Measurements from ENCODE around the gene IRS1.

The IRS1 gene

DNA sequence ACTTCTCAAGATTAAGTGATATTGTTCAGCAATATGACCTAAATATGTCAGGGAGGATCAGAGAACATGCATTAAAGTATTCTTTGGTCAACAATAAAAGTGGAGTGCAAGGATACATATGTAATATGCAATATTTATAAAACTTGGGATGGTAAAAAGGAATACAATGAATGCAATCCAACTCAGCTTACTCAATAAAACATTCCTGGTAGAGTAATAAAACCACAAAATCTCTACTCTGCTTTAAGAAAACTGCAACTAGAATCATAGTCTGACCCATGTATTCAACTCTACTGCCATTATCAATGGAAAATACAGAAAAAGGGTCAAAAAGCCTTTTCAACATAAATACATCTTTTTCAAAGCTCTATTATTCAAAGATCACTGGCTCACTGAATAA is 11.6 kb downstream of the IRS1 start:
- no peak for DNase-seq

DNA sequence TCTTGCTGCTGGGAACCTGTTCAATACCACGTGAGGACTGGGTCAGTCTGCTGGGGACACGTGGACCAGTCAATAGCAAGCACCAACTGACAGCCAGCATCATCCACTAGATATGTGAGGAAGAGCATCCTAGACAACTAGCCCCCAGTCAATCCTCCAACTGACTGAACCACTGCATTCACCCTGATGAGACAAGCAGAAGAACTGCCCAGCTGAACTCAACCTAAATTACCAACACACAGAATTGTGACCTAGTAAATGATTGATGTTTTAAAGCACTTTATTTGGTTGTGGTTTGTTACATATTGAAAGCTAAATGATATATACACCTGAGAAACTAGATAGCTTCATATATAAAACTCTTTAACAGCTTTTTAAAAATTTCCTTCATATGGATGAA is 15.7 kb downstream of the IRS1 start:
- DNase-seq = no peak

DNA sequence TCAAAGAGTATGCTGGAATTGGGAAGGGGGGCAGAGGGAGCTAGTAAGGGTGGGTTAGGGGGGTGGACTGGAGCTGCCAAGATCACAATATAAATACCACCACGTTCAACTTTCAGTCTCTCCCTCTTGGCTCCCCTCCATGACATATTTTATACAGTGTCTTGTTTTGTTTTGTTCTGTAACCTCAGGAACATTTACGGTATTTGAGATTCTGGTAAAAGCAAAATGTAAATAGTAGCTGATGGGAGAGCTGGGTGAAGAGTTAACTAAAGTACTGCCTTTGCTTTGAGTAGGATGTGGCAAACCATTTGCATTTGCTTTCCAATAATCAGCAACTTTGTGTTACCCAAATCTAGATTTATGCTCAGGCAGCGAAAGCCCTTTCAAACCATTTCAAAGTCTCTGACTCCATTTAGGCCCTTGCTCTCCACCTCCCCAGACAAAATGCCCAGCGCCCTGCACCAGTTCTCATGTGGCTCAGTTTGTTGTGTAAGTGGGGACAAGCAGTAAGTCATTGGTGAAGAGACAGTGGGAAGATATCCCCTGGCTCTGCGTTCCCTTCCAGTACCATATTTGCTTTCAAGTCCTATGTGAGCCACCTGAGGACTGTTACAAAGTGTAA is 17.4 kb downstream of the IRS1 start:
- DNase-seq = no peak

DNA sequence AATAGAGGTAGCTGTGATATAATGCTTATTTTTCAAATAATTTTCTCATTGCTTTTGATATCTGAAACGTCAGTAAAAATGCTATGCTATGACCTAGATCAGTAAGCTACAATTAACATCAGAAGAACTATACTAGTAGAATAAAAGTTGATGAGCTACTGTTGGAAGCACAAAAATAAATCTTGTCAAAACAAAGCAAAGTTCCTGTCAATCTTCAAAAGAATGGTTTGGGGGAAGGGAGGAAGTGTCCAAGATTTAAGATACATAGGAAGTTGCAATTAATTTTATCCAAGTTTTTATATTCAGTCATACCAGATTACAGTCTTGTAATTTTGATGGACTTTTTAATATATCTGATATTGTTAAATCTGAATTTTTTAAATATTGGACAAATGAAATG is 19.2 kb downstream of the IRS1 start:
- DNase-seq = no peak

DNA sequence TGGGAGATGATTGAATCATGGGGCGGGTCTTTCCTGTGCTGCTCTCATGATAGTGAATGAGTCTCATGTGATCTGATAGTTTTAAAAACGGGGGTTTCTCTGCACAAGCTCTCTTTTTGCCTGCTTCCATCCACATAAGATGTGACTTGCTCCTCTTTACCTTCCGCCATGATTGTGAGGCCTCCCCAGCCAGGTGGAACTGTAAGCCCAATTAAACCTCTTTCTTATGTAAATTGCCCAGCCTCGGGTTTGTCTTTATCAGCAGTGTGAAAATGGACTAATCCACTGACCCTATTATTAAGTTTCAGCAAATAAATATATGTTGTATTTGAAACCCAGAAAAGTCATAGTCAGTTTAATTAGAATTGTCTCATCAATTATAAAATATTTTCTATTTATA is 22.0 kb downstream of the IRS1 start:
- DNase-seq = no peak

DNA sequence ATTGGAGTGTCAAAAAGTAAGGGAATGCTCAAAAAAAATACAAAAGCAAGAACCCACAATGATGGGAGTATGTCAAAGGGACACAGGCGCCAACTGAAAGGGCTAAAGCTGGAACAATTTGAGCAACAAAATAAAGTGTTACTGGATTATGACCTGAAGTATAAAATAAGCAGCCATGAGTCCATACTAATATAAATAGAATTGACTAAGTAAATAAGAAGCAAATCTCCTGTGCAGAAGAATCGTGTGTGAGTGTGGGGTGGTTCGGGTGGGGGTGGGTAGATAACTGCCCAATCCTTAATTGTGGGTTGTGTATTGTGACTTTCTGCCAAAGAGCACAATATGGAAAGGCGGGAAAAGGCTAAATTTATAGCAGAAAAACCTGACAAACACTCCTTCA is 23.5 kb downstream of the IRS1 start:
- no peak for DNase-seq

DNA sequence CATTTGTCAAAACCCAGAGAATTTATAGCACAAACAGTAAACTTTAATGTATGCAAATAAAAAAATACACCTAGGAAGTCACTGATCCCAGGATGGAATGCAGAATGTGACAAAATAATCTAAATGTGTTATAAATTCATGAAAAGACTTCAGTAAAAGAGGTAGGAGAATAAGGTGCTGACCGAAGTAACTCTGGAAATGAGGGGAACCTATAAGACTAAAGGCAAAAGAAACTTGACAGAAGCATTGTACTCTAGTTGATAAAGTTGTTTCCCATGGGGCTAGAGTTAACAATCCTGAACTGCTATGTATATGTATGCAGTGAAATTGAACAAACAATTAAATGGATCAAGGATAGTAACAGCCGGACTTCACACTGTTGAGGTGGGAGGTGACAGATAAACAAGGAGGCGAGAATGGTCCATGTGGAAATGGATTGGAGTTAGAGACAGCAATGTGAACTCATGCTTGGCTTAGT is 24.5 kb downstream of the IRS1 start:
- DNase-seq = no peak

DNA sequence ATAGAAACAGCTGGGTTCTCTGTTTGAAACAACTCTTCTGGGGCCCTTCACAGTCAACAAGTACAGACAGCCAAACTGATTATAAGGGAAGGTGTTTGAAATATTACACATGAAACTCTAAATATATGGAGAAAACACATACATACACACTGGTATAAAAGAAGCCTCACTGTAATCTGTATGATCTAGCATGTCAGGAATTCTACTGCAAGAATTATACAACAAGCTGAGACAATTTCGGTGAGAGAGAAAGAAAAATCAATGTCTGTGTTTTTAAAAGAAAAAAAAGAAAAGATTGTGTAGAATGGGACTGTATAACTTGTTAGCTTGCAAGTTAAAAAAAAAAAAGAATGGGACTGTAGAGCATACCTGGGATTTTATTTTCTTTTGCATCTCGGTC is 26.3 kb downstream of the IRS1 start:
- no peak for DNase-seq

DNA sequence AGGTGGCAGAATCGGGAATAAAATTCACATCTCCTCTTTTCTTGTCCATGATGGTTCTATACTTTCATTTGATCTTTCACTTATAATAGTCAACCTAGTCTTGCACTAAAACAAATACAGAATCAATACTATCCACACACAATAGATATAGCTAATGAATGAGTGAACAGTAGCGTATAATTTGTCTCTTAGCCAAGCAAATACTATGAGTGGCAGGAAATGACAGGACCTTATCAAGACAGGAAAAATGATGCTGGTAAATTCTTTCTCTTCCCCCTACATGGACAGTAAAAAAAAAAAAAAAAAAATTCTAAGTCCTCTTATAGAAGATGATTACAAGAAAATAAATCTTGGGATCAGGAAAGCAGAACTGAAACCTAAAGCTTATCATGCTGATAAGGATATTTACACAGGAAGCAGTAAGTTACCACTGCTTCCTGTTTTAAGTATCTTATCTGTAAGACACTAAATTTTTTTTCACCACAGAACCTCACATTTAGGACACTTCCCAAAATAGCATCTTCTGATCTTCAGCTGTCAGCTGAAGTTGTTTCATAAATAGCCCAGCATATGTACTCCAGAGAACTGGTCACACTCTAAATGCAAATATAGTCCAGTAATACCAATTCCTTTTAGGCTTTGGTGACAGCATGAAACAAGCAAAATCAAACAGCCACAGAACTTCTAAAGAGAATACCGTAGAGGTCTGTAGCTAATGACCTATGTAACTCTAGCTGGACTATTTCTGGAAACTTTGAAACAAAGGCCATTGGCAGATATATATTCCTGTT is 27.0 kb downstream of the IRS1 start:
- no peak for DNase-seq

DNA sequence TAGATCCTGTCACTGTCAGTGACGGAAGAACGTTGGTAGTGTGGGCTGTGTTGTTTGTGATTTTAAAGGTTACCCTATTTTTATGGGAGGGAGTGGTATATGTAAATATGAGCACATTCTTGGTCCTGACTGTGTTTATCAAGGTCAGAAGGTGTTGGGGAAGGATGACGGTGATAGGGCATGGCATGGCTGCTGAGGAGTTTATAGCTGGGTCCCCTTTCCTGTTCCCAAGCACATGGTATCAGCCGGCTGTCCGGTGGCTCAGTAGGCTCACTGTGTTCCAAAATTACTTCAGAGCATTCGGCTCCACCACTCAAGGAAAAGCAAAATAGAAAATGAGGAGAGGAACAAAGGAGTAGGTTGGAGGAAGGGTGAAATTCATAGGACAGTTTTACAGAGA is 28.6 kb downstream of the IRS1 start:
- DNase-seq = no peak

DNA sequence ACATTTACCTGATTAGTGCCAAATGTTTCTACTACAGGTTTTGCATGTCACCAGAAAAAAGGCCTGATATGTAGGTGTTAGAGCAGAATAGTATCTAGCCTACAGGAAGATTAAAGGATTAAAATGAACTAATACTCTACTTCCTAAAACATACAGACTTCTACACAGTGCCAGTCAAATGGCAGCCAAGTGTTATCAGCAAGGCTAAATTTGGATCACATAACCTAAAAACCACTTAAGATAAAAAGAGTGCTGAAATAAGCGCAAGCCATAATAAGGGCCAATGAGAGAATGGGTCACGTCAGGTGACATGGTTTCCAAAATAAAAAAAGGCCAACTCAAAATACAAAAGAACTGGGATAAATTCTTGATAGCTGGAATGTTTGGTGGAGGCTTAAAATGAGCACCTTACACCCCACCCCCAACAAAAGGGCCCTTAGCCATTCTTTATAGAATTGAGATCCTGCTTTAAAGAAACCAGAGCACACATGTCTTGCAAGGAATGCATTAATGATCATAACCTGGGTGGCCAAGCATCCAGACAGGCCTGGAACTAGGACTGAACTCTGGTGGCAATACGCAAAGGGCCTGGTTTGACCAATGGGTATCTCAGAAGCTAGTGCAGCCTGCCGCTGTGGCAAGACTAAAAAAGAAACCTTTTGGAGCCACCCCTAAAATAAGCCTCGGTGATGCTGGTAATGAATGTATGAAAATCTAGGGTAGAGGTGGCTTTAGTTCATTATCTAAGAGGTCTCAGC is 32.4 kb downstream of the IRS1 start:
- no peak for DNase-seq

DNA sequence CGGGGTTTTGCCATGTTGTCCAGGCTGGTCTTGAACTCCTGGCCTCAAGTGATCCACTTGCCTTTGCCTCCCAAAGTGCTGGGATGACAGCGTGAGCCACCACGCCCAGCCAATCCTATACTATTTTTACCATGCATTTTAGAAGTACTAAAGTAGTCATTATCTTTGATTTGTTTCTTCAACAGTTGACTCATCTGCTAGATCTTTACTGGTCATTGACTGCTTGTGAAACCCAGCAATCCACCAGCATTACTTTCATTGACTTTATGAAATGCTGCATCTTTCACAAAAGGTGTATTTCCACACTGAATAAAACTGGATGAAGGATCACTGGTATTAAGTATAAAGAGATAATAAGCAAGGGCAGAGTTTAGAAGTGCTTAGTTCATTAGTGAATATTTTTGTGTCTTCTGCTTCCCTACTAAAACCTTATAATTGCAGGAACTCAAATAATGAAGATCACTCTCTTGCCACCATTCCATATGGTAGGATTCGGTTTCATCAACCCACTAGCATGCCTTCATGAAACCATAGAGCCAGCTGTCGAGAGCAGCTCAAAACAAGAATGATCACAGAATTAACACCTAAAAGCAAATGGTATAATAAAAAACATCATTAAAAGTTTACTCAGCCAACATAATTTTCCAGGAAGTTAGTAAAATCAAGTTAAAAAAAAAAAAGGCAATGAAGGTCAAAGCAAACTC is 33.1 kb downstream of the IRS1 start:
- DNase-seq = no peak

DNA sequence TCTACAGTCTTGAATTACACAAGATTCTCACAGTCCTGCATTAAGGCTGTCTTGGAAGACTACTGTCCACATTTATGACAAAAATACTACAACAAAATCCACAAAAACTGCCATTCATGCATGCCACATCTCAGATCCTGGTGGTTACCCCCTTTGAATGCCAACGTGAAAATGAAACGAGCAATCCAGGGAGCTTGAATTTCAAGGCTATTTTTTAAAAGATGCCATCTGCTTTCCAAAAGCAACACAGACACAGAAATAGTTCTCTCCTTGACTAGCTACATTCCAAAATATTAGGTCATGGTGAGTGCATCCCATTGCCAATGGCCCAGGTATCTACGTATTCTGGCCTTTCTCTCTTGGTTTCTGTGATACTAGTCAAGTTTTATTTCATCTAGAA is 36.3 kb downstream of the IRS1 start:
- DNase-seq = no peak

DNA sequence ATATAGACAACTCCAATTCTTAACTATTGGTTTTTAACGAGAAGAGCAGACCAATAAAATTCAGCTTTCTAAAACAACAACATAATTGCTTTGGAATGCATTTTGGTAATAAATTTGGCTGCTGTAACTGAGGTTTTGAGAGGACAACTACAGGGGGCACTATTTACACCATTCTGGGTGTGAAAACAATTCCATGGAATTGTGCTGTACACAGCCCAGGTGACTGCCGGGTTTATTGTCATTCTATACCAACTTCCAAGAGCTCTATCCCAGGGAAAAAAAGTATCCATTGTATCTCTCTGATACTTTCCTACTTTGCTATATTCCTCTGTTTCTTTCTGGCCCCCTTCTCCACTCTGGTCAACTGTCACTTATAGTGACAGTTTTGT is 38.4 kb downstream of the IRS1 start:
- DNase-seq = no peak

DNA sequence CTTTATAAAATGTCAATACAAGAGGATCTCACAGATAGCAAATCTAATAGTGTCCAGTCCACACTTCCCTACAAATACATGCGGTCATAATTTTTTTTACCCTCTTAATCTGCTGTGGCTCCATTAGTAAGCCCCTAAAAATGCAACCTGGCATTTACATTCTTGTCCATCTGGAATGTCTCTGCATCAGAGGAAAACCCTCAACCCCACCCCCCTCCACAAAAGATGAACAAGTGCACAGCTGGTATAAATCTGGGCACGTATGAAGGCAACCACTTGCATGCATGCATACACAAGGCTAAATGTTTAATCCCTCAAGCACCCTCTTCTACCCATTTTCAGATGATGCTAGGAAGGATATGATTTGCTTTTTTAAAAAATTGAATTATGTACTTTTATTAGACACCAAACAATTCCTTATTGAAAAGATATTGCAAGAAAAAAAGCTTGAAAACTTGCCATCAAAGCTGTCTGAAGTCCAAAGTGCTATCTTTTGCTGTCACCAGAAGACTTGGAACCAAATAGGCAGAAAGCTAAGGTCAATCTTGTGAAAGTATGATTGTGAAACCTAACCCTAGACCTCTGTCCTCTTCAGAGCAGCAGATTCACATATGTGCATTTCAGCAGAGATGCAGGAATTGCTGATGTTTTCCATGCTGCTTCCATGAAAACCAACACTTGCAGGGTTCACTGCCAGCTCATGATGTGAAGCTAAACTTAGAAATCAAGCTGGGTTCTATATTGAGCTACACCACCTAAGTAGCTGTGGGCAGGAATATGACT is 39.0 kb downstream of the IRS1 start:
- no peak for DNase-seq

DNA sequence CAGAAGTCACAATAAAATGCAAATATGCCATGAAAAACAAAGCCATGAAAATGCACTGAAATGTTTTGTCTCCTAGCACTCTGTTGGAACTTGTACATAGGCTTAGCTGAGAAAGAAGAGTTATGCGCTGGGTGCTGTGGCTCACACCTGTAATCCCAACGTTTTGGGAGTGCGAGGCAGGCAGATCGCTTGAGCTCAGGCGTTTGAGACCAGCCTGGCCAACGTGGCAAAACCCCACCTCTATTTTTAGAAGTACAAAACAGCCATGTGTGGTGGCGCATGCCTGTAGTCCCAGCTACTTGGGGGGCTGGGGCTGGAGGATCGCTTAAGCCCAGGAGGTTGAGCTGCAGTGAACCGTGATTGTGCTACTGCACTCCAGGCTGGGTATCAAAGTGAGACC is 39.9 kb downstream of the IRS1 start:
- no peak for DNase-seq

DNA sequence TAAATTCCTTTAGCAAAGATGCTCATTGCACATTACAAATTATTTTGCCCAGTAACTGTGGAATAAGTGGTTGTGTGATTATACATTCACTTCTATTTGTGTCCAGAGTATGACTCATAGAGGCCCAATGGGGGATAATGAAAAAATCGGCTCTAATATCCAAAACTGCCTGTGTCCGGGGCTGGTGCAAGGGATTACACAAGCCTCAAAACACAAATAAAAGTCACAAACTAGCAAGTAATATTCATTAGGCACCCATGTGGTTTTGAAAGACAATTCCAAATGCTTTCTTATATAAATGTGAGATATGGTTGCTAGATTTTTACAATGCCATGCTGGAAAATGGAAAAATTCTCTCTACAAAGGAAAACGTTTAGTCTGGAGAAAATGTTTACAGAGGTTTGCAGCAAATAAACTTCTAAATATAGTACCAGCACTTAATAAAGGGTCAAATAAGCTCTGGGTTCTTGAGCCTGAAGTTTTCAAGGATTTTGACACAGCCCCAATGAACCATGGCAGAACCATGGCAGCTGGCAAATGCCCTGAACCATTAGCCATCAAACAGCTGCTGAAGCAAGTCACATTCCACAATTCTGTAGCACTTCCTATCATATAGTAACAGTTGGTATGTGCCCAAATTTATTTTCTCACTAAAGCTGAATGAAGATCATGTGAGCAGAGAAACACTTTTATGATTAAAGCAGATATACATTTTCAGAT is 40.5 kb downstream of the IRS1 start:
- DNase-seq = no peak

DNA sequence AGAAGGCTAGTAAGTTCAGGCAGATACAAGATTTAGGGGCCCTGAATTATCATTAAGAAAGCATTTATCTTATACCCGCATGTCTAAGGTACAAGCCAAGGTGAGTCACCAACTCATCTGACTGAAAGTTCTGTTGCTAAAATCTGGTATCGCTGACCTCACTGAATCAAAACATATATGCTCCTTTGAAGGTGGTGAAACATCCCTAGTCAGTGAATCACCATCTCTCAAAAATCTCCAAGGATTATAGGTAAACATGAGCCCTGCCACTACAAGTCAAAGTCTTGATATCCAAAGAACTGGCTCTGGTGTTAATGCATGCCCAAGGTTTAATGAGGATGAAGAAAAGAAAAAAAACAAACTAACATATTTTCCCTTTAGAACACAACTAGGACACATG is 43.5 kb downstream of the IRS1 start:
- DNase-seq = no peak

DNA sequence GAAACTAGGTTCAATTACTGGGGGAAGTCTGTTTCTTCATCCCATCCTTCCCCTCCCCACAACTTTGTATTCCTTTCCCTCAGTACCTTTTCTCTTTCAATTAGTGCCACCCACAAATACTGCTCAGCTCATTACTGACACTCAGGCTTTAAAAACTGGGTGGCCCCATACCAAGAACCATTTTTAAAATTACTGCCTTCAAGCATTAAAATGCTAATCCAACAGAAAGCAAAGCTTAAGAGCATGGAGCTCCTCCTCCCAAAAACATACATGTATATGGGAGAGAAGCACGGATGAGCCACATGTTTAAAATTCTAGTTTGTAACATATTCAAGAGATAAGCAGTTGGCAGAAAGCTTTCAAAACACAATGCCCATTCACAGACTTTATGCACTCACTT is 44.0 kb downstream of the IRS1 start:
- DNase-seq = no peak

DNA sequence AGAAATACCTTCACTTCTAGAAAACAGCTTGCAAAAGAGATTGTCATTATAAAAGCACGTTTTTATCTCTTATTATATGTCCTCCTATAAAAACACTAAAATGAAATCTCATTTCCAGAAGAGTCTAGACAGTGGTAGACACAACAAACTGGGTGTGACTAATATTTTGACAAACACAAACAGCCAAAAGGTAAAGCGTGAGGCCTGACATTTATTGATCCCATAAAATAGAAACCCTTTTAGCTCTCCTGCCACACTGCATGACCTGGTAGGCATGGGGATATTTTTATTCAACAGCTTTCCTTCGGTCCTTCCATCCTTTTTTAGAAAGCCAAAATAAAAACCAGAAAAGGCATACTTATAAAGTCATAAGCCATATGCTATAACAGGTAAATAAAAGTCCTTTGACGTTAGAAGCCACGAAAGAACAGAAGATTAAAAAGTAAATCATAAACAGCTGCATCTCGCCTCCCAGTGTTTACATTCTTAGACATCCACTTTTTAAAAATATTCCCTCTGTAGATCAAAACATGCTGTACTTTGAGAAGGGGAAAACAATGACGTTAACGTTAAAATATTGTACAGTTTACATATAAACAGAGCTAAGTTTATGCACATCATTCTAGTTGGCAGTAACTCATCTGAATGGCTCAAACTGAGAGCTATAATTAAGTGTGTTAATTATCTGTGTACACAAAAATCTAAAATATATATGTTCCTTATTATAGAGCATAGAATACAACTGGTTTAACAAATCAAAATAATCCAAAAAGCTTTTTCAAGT is 44.6 kb downstream of the IRS1 start:
- no peak for DNase-seq

DNA sequence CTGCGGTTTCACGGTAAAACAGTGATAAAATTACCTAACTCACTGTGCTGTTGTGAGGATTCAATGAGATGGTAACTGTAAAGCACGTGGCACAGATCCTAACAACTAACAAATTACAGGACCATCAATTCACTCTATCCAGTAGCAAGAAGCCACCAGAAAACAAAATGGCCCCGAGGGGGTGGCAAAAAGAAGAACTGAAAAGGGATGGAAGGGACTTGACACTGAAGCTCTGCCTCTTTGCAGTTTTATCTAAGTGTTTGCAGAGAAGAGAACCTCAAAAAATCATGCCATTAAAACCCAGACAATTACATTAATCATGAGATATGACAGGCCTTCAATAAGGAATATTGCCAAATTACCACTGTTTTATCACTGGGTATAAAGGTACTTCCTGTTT is 46.7 kb downstream of the IRS1 start:
- no peak for DNase-seq

Data from KG1 (cell line).